K562 (cell line): ENCODE data around the gene TTC9C. TPM values are rescaled to one million over a fixed set of nuclear protein-coding genes. Genes with fewer than 3 reads are reported as not detected.
A peak's percentile ranks its signal among the peaks of the same experiment; 100 is the strongest.

Experiments
- ARID1B ChIP-seq: fragments of 450-650 bp; IDR thresholded peaks from 2 replicates; pipeline ENCODE4 v1.6.1; 2016; ENCODE audit warnings: antibody characterized with exemption, mild to moderate bottlenecking, inconsistent platforms
- ARNT ChIP-seq, 2 experiments: fragments of 450-650 bp; IDR thresholded peaks; 2 replicates each; pipeline ENCODE4 v1.6.1; 2016; ENCODE audit warnings: mild to moderate bottlenecking in 1 of 2
- ASH1L ChIP-seq: fragments of 450-650 bp; IDR thresholded peaks from 2 replicates; pipeline ENCODE4 v1.6.1; 2018; ENCODE audit warnings: borderline replicate concordance, mild to moderate bottlenecking, low read depth; ENCODE audit not compliant: partially characterized antibody
- CEBPB ChIP-seq: fragments of 450-650 bp; IDR thresholded peaks from 2 replicates; pipeline ENCODE4 v1.6.1; 2016; ENCODE audit warnings: missing genetic modification characterization, missing compliant biosample characterization
- CUX1 ChIP-seq: fragments of 200-800 bp; sonication (Bioruptor generic); IDR thresholded peaks from 2 replicates; pipeline ENCODE4 v1.6.1; 2016; ENCODE audit warnings: missing genetic modification characterization, missing compliant biosample characterization
- DACH1 ChIP-seq: fragments of 450-650 bp; IDR thresholded peaks from 2 replicates; pipeline ENCODE4 v1.6.1; 2018; ENCODE audit not compliant: partially characterized antibody
- FOSL1 ChIP-seq: fragments of 200-800 bp; sonication (Bioruptor generic); conservative IDR thresholded peaks from 2 replicates; pipeline ENCODE4 v1.6.1; 2016; ENCODE audit warnings: missing genetic modification characterization, missing compliant biosample characterization
- GABPB2 ChIP-seq: fragments of 250-450 bp; sonication (Bioruptor Pico); conservative IDR thresholded peaks from 2 replicates; pipeline ENCODE4 v1.5.1; 2021; ENCODE audit warnings: mild to moderate bottlenecking
- MAX ChIP-seq: sonication (generic); formaldehyde crosslinking; IDR thresholded peaks from 2 replicates; pipeline ENCODE4 v1.9.0; 2022; ENCODE audit warnings: mild to moderate bottlenecking, missing genetic modification reagents
- NBN ChIP-seq: fragments of 450-650 bp; IDR thresholded peaks from 2 replicates; pipeline ENCODE4 v1.6.1; 2016; ENCODE audit warnings: low read depth, mild to moderate bottlenecking
- NR2F6 ChIP-seq: fragments of 450-650 bp; formaldehyde crosslinking; IDR thresholded peaks from 2 replicates; pipeline ENCODE4 v1.4.0; 2020; ENCODE audit warnings: mild to moderate bottlenecking
- PBX2 ChIP-seq, 2 experiments: IDR thresholded peaks in 1 of 2; conservative IDR thresholded peaks in 1 of 2; 2 replicates each; pipeline ENCODE4 v1.6.1; 2016; ENCODE audit warnings: low read depth in 2 of 2, mild to moderate bottlenecking in 1 of 2, missing compliant biosample characterization in 1 of 2, missing genetic modification characterization in 1 of 2, moderate library complexity in 1 of 2
- PRPF4 ChIP-seq: fragments of 200-400 bp; formaldehyde crosslinking; IDR thresholded peaks from one replicate; pipeline ENCODE4 v1.6.1; 2017; ENCODE audit warnings: low read length, low read depth, mild to moderate bottlenecking; ENCODE audit not compliant: insufficient read depth, poor library complexity, severe bottlenecking
- SMAD1 ChIP-seq: fragments of 150-350 bp; IDR thresholded peaks from 2 replicates; pipeline ENCODE4 v1.6.1; 2014; ENCODE audit warnings: low read length, low read depth; ENCODE audit not compliant: partially characterized antibody
- SMAD4 ChIP-seq: fragments of 250-450 bp; sonication (Bioruptor Pico); conservative IDR thresholded peaks from 2 replicates; pipeline ENCODE4 v1.8.0; 2021; ENCODE audit warnings: inconsistent platforms, mild to moderate bottlenecking, moderate library complexity
- TGIF2 ChIP-seq: sonication (generic); formaldehyde crosslinking; IDR thresholded peaks from 2 replicates; pipeline ENCODE4 v1.8.1; 2022; ENCODE audit warnings: mild to moderate bottlenecking, missing genetic modification reagents, moderate library complexity
- ZKSCAN8 ChIP-seq: fragments of 200-800 bp; sonication (Bioruptor generic); IDR thresholded peaks from 2 replicates; pipeline ENCODE4 v1.6.1; 2016; ENCODE audit warnings: missing genetic modification characterization, missing compliant biosample characterization
- ZNF316 ChIP-seq: fragments of 450-650 bp; IDR thresholded peaks from 2 replicates; pipeline ENCODE4 v1.6.1; 2016
- ZNF41 ChIP-seq: fragments of 250-450 bp; sonication (Bioruptor Pico); conservative IDR thresholded peaks from 2 replicates; pipeline ENCODE4 v1.4.0; 2020; ENCODE audit warnings: mild to moderate bottlenecking
- ZNF695 ChIP-seq: fragments of 450-650 bp; formaldehyde crosslinking; IDR thresholded peaks from 2 replicates; pipeline ENCODE4 v1.4.0; 2020; ENCODE audit warnings: mild to moderate bottlenecking, moderate library complexity
- polyA plus RNA-seq, 8 experiments: library from polyadenylated mRNA; depleted of rRNA in 4 of 8; stranded (reverse) in 5 of 8; unstranded in 3 of 8; fragments of >200 nt; fragmentation: Nextera tagmentation in 2 of 8; fragmentation: Illumina TruSeq in 1 of 8; extraction: Ambion mirVana in 2 of 8; extraction: Trizol in 1 of 8; gene quantifications; 2 replicates each; pipeline versions ENCODE4 v1.2.1 to v1.2.3, GENCODE V29; 2011 to 2014; ENCODE audit warnings: inconsistent platforms in 1 of 8, missing spikeins in 1 of 8
- total RNA-seq, 7 experiments: library from RNA; depleted of rRNA in 6 of 7; stranded (reverse); fragments of >200 nt in 6 of 7; fragmentation: Illumina TruSeq in 2 of 7; extraction: Trizol in 2 of 7; gene quantifications; 2 replicates each; pipeline versions ENCODE4 v1.2.1 to v1.2.3, GENCODE V29; 2011 to 2021; ENCODE audit warnings: low replicate concordance in 1 of 7

The TTC9C gene
- total and polyA plus RNA-seq, 9 of the 15 experiments (the other 6 are each of a cell fraction or from before 2014, with no cell fraction given) = 32.8 to 59.0 (median 37.1) TPM

- TF ChIP-seq PBX2 (CRISPR knock-in tag; IDR thresholded peaks at IDR 0.05; ENCODE audit: low read depth) = no peak
- no peak for TF ChIP-seq PBX2 (tag; conservative IDR thresholded peaks at IDR 0.05; ENCODE audit: low read depth)
- TF ChIP-seq GABPB2 = no peak
- no peak for TF ChIP-seq TGIF2 (CRISPR knock-in tag)
- no peak for TF ChIP-seq ARID1B
- TF ChIP-seq NBN = no peak
- TF ChIP-seq SMAD1 = no peak
- no peak for TF ChIP-seq ZKSCAN8 (CRISPR knock-in tag)
- no peak for TF ChIP-seq ZNF316
- no peak for TF ChIP-seq ARNT (IDR thresholded peaks at IDR 0.05)
- TF ChIP-seq ZNF695 (CRISPR knock-in tag) = 0 out of 2 replicates have a peak, but pooled peaks have one; percentile 24
- peak; percentile 57 for TF ChIP-seq DACH1
- TF ChIP-seq CEBPB = no peak
- no peak for TF ChIP-seq NR2F6 (CRISPR knock-in tag)
- TF ChIP-seq ZNF41 (CRISPR knock-in tag) = no peak
- TF ChIP-seq PRPF4 = no peak
- 0 out of 2 replicates have a peak, but pooled peaks have one; percentile 25 for TF ChIP-seq SMAD4 (CRISPR knock-in tag)
- TF ChIP-seq CUX1 (CRISPR knock-in tag) = no peak
- no peak for TF ChIP-seq FOSL1
- peak; percentile 46 for TF ChIP-seq MAX (CRISPR knock-in tag)
- no peak for TF ChIP-seq ASH1L
Measured at GRCh38 chr11:62705880-62706849, 22.1 kb upstream of the TTC9C start (continued).
